ENCODE results near the gene DENND1A.
A peak's percentile ranks its signal among the peaks of the same experiment; 100 is the strongest.
"Not testable (repeated sequence)": the region's sequence is repeated elsewhere in the genome, so short reads cannot be mapped to it uniquely, and the experiment has no call there.

DENND1A gene

DNA sequence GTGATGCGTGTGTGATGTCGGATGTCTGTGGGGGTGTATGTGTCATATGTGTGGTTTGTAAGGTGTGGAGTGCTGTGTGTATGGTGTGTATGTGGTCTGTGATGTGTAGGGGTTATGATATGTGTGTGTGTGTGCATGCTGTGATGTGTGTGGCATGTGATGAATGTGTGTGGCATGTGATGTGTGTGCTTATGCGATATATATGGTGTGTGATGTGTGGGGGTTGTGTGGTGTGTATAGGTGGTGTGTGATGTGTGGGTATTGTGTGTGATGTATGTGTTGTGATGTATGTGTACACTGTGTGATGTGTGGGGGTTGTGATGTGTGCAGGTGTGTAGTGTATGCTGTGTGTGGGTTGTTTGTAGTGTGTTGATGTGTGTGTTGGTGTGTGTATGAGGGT is 583.1 kb downstream of the DENND1A start:
- no peak for DNase-seq

DNA sequence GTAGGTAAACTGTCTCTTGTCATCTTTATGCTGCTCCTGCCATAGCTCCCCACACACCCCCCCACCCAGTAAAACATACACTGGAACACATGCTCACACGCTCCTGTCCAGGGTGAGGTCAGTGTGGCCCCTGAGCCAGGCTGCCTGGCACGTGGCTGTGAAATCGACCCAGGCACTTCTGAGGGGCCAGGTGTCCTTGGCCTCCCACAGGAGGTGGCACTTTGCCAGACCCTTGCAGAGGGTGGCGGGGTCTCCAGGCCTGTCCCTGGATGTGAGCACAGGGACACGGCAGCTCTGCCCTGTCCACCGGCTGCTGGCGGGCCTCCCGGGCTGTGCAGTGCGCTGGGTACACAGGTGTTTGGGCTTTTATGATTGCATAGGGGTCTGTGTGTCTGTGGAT is 583.9 kb downstream of the DENND1A start:
- no peak for DNase-seq

DNA sequence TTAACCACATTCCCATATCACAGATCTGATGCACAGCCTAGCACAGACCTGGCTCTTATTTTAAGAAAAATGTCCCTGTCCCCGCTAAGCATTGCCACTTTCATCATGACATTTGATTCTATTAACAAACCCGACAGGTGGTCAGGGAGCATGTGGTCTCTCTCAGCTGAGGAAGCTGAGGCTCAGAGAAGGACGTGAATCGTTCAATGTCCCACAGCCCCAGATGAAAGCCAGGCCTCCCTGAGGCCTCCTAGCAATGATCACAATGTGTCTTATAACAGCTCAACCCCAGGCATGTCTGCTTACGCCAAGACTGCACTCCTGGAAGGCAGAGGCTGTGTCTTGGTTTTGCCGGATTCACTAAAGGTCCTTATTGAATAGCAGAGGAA is 584.4 kb downstream of the DENND1A start:
- no peak for DNase-seq

DNA sequence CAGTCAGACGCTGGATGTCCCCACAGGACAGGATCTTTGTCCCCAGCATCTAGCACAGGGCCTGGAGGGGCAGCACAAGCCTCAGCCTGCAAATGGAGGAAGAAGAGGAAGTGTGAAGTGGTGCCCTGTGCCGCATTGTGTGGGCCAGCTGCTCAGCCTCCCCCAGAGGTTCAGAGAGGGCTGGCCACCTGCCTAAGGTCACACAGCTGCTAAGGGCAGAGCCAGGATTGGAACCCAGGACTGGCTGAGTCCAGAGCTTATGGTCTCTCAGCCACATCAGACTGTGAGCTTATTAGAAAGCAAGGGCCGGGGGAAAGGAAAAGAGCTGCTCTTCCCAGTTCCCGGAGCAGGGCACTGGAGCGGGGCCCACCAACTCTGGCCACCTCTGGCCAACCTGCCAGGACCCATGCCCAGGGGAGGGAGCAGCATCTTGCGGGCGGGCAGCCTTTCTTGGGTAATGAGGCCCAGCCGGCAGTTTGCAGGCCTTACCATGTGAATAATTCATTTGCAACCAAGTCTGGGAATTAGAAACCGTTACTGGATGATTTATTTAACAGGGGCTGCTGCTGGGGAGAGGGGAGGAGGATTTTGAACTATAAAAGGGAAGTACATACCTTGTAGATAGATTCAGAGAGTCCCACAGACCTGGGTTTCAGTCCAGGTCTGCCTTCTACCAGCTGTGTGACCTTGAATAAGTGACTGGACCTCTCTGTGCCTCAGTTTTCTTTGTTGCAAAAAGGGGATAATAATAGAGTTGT is 585.6 kb downstream of the DENND1A start:
- no peak for DNase-seq

DNA sequence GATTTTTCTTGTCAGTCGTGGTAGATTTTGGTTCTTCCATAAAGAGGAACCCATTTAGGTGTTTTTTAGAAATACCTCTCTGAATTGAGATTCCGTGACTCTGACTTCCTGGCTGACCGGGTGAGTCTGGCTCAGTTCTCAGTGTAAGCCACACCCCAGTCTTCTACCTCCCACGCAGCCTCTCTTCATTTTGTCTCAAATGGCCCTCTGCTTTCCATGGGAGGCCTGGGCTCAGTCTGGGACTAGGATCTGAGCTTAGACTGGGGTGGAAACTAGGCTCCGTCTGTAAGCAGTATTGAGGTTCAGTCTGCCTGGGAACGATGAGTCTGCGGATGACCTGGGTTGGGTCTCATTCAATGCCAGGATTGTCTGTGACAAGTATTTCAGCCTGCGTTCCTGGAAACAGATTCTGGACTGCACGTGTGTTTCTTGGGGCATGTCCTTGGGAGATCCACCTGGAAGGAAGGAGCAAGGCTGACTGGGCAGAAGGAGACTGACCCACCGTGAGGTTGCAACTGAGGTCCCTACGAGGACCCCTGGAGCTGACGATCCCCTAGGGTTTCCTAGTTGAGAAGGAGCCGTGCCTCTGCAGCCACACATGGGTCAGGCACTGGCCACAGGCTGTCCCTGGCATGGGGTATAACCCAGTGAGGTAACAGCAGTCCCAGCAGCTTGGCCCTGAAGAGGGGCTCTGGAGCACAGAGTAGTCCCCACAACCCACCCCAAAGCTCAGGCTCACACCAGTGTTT is 586.3 kb downstream of the DENND1A start:
- no peak for DNase-seq

DNA sequence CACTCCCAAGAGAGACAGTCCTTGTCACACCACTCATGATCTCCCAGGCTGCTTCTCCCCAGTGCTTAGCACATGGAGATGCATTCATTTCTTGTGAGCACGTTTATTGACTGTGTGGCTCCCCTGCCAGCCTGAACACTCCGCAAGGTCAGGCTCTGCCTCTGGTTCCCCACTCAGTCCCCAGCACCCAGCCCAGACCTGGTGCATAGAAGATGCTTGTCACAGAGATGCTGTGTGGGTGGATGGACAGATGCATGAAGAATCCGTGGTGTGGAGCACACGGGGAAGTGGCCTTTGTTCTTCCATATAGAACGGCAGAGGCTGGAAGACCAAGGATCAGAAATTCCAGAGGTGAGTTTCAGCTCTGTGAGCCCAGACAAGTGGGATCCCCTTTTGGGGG is 587.7 kb downstream of the DENND1A start:
- DNase-seq = no peak

DNA sequence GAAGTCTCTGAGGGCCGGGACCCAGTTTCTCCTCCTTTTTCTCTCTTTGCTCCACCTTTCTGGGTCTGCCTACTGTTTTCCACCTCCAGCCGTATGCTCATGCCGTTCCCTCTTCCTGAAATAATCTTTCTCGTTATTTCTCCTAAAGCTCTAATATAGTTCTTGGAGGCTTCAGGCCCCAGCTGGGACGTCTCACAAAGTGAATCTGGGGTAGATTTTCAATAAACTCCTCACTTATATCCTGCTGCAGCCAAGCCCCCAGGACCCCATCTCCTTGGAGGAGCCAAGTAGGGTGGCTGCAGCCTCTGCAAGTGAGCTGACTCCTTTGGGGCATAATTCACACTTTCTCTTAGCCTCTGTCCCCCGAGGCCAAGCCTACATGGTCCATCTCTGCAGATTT is 588.1 kb downstream of the DENND1A start:
- no peak for DNase-seq

DNA sequence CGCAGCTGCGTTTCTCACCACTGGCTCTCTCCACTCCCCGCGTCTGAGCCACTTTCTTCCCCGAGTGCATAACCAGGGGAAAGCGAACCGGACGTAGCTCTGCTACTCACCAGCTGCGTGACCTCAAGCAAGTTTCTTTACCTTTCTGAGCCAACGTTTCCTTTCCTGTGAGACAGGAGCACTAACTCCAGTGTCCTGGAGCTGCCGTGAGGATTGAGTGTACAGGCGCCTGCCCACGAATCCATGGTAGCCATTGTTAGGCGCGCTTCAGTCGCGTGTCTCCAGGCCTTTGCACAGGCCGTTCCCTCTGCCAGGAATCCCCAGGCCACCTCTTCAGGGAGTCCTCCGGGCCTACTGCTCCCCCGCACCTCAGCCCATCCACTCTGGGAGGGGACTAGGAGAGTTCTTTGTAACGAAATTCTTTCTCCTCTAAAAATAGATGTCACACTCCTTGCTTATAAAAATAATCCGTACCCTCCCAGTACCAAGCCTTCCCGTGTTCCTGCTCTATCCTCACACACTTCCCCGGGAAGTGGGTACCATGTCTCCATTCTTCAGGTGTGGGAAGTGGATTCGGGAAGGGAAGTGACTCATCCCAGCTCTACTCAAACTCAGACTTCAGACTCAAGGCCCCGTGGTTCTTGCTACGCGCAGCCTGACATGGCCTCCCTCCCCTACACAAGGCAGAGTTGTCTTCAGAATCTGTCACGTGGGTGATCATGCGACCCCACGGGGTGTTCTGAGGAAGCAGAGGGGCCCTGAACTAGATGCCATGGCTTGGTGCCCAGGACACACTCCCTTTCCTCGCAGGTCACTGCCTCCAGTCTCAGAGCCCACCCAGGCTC is 590.0 kb downstream of the DENND1A start:
- no peak for DNase-seq

DNA sequence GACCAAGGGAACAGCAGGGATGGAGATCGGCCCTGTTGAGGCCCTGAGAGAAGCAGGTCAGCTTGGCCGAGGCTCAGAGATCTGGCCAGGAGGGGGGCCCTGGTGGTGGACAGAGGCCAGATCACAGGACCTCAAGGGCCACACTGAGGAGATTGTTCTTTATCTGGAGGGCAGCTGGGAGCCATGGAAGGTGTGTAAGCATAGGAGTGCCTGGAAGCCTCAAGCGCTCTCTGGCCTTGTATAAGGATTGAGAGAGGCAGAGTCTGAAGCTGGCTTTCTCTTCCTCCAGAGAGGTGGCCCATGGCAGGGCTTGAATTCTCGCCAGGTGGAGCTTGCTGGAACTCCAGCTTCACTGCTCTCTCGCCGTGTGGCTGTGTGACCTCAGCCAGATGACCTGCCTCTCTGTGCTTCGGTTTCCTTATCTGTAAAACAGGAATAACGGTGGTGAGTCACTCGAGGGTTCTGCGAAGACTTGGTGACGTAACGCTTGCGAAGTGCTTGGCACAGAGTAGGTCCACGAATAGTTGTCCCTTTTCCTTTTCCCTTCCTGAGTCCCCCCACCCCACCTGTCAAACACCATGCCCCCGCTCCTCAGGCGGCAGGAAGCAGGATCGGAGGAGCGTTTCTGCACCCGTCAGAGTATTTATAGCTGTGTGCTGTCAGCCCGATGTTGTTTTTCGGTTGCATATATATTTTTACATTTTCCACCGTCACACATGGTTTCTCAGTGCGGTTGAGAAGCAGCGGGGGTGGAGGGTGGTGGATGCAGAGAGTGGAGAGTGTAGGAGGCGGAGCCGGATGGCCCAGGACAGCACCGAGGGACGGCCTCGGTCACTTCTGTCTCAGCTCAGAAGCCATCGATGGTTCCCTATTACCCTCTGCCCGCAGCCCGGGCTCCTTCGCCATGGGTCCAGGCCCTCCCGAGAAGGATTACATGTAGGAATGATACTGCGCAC is 590.9 kb downstream of the DENND1A start:
- DNase-seq = peak; percentile 56 to 60

DNA sequence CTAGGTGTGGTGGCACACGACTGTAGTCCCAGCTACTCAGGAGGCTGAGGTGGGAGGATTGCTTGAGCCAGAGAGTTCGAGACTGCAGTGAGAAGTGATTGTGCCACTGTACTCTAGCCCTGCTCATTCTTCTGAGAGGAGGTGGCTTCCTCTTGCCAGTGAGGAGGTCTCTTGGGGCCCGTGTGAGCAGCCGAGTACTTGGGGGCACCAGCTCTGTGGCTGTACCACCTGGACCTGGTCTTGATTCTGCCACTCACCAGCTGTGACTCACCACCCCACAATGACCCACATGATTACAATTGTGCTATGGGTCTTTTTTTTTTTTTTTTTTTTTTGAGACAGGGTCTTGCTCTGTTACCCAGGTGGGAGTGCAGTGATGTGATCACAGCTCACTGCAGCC is 592.0 kb downstream of the DENND1A start:
- DNase-seq = no peak

DNA sequence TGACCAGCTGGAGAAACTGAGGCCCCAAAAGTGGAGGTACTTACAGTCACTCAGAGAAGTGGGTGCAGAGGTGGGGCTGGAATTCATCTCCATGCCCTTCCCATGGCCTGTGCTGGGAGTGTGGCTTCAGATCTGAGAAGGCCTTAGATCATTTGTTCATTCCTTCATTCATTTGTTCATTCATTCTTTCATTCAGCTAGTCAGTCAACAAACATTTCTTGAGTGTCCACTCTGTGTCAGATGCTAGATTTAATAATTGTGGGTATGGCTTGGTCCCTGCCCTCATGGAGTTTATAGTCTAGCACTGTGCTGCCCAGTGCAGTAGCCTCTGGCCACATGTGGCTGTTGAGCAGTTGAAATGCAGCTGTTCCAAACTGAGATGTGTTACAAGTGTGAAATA is 593.0 kb downstream of the DENND1A start:
- DNase-seq = no peak

DNA sequence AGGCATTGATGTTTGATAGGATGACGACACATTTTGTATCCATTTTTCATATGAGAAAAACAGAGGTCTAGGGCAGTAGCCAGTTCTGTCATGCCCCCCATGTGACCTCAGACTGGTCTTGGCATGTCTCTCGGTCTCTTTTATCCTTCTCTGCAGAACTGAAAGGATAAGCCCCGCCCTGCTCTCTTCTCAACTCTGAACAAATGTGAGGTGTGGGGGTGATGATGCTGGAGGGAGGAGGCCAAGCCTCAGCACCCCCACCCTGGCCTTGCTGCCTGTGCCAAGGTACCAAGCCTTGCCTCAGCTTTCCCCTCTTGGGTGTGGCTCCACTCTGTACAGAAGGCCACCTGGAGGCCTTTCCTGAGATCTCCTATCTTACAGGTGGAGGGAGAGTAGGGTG is 593.5 kb downstream of the DENND1A start:
- DNase-seq = no peak

DNA sequence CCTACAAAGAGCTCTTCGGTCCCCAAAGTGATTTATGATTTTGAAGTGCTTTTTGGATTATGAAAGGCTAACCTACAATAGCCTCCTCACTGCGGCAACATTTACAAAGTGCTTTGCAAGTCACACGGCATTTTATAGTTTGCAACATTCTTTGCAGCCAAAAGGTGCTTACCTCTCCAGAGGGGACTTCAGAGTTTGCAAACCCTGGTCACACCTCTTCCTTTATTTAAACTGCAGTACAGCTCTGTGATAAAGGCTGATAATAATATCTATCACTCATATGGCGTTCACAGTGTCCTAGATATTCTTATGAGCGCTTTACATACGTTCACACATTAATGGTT is 594.0 kb downstream of the DENND1A start:
- DNase-seq = no peak

DNA sequence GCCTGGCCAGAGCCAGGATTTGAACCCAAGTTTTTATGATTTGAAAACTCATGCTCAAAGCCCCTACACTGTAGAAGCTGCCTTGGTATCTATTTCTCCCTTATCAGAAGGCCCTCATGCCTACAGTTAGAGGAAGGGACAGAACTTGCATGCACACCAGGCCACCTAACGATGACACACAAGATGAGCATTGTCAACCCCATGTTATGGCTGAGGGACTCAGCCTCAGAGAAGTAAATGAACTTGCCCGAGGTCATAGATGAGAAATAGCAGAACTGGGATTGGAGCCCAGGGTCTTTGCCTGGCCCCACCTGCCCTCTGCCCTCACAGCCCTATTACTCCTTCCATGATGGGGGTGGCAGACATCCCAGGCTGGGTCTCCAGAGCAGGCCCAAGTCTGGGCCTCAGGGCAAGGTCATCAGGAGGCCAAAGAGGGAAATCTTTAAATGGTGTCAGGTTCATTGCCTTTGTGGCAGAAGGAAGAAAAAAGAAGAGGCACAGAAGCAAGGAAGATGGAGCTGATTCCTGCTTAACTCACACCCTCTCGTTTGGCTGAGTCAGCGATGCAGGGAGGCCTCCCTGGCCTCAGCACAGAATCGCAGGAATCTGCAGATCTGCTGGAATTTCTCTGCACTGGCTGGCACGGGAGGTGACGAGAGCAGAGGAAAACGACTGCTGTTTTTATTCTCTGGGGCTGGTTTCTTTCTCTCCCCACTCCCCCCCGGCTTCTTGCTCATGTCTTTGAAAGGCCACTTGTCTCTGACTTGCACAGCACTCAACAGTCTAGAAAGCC is 594.5 kb downstream of the DENND1A start:
- no peak for DNase-seq

DNA sequence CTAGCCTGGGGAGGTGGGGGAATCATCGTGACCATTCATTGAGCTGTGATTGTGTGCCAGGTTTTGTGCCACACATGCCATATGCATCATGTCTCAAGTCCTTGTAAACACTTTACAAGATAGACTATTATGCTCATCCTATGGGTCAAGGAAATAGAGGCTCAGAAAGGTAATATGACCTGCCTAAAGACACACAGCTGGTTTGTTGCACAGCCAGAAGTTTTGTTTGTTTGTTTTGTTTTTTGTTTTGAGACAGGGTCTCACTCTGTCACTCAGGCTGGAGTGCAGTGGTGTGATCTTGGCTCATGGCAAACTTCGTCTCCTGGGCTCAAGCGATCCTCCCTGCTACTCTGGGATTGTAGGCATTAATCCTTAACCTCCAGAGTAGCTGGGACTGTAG is 595.3 kb downstream of the DENND1A start:
- no peak for DNase-seq

DNA sequence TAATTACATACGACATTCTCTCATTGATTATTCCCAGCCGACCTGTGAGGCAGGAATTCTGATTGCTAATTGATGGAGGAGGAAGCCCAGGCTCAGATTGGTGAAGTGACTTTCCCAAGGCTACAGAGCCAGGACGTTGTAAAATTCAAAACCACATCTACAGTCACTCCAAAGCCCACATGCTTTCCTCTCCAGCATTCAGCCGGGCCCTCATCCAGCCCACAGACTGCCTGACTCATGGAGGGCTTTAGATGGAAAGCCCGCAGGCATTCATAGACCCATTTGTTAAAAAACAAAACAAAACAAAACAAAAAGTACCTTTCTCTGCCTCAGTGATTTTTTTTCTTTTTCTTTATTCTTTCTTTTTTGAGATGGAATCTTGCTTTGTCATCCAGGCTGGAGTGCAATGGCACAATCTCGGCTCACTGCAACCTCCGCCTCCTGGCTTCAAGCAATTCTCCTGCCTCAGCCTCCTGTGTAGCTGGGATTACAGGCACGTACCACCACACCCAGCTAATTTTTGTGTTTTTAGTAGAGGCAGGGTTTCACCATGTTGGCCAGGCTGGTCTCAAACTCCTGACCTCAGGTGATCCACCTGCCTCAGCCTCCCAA is 596.8 kb downstream of the DENND1A start:
- not testable (repeated sequence) for DNase-seq

DNA sequence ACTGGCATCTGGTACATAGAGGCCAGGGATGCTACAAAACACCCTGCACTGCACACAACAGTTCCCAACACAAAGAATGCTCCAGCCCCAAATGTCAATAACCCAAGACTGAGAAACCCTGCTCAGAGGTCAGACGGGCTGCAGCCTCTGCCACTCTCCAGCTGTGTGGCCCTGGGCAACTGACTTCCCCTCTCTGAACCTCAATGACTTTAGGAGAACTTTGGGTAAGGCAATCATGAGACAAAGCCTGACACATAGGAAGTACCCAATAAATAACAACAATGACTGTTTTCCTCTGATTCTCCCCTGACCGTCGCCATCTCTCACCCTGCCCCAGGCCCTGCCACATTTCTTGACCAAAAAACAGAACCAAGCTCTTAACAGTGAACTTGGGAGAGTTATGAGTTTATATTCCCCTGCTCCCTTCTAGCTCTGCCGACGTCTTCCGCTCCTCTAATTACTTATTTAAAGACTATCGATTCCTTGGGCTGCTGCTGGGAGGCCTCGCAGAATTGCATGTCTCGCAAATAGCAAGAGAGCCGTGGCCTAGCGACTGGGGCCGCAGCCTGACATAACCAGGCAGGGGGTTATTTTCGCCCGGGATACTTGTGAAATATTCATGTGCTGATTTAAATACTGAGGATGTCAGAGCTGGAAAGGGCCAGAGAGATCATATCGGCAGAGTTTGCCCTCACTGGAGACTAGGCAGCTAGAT is 598.4 kb downstream of the DENND1A start:
- no peak for DNase-seq
